GM12875 (cell line): ENCODE results near the gene PTPN4.

Experiments used
- H3K4me3 ChIP-seq: one replicate; pipeline ENCODE4 v1.5.1; 2011; ENCODE audit warnings: low read depth, low read length, control low read depth
- CTCF ChIP-seq: IDR thresholded peaks from 2 replicates; pipeline ENCODE4 v1.5.1; 2011; ENCODE audit warnings: low read depth, mild to moderate bottlenecking, control low read depth, inconsistent platforms, low read length, moderate library complexity, borderline replicate concordance; ENCODE audit not compliant: insufficient read depth

Gene PTPN4

GRCh38 chr2:119771331-119771730 is 11.6 kb downstream of the PTPN4 start:
- no peak for TF ChIP-seq CTCF
- no peak overlapping the region for H3K4me3 ChIP-seq

GRCh38 chr2:119772128-119772527 is 12.4 kb downstream of the PTPN4 start:
- H3K4me3 ChIP-seq: no peak overlapping the region
- no peak for TF ChIP-seq CTCF

- H3K4me3 ChIP-seq: no peak overlapping the region
- TF ChIP-seq CTCF: no peak
Measured at GRCh38 chr2:119772767-119773166, 13.0 kb downstream of the PTPN4 start.

GRCh38 chr2:119774026-119774425 is 14.3 kb downstream of the PTPN4 start:
- no peak overlapping the region for H3K4me3 ChIP-seq
- TF ChIP-seq CTCF: no peak

- H3K4me3 ChIP-seq: no peak overlapping the region
- TF ChIP-seq CTCF: no peak
Measured at GRCh38 chr2:119775102-119775501, 15.4 kb downstream of the PTPN4 start.

- H3K4me3 ChIP-seq: no peak overlapping the region
- no peak for TF ChIP-seq CTCF
Measured at GRCh38 chr2:119782308-119783027, 22.7 kb downstream of the PTPN4 start.

GRCh38 chr2:119784876-119785275 is 25.2 kb downstream of the PTPN4 start:
- no peak for TF ChIP-seq CTCF

More at GRCh38 chr2:119784876-119785275, 25.2 kb downstream of the PTPN4 start:
- no peak overlapping the region for H3K4me3 ChIP-seq
